Peyer's patch (tissue), 4 donors: ENCODE results near the gene GPSM3.

ENCODE experiments used
- POLR2A ChIP-seq, 2 donors: fragments of 450-650 bp; IDR thresholded peaks; one replicate each; pipeline ENCODE4 v1.5.1; 2017; ENCODE audit warnings: antibody characterized with exemption in 2 of 2, mild to moderate bottlenecking in 2 of 2, moderate library complexity in 2 of 2
- TF ChIP-seq, protein P1 (sequence below), 6 experiments: fragments of 450-650 bp in 4 of 6; fragments of 200-600 bp in 2 of 6; sonication (generic) in 1 of 6; IDR thresholded peaks; one replicate each; pipeline ENCODE4 v1.5.1; 2017 to 2019; ENCODE audit warnings: antibody characterized with exemption in 6 of 6, mild to moderate bottlenecking in 3 of 6, moderate library complexity in 1 of 6

DNA sequence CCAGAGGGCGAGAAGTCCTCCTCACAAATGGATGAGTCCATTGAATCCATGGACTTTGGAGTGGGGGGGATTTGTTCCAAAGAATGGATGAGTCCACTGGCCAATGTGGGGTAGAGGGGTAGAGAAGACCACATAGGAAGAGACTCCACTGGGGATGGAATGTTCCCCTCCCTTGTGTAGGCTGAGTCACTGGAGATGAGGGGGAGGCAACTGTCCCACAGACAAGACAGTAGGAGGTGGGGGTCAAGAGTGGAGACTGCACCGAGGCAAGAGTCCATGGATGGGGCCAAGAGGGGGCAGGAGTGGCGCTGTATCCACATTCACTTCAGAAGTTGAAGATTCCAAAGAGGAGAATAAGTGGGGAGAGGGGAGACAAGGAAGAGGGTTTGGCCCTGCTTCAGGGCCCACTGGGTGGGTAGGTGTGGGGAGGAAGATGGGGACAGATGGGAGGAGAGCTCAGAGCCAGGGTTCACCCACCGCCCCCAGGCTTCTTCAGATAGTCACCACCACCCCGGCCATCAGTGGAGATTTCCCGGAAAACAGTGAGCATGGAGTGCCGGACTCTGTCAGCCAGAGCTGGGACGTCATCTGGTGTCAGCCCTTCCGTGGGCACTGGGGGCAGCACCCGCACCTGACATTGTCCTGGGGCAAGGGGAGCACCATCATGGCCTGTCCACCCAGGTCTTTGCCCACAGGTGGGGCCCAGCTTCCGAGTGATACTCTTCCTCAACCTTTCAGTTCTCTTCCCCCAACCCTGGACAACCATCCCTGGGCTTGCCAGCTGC is 23.4 kb downstream of the GPSM3 start:
- no peak for TF ChIP-seq POLR2A (IDR thresholded peaks at IDR 0.05)
- TF ChIP-seq, protein P1, sequence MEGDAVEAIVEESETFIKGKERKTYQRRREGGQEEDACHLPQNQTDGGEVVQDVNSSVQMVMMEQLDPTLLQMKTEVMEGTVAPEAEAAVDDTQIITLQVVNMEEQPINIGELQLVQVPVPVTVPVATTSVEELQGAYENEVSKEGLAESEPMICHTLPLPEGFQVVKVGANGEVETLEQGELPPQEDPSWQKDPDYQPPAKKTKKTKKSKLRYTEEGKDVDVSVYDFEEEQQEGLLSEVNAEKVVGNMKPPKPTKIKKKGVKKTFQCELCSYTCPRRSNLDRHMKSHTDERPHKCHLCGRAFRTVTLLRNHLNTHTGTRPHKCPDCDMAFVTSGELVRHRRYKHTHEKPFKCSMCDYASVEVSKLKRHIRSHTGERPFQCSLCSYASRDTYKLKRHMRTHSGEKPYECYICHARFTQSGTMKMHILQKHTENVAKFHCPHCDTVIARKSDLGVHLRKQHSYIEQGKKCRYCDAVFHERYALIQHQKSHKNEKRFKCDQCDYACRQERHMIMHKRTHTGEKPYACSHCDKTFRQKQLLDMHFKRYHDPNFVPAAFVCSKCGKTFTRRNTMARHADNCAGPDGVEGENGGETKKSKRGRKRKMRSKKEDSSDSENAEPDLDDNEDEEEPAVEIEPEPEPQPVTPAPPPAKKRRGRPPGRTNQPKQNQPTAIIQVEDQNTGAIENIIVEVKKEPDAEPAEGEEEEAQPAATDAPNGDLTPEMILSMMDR (IDR thresholded peaks at IDR 0.05) = no peak
